ENCODE measurements around the gene GAL3ST2. TPM values are rescaled to one million over a fixed set of nuclear protein-coding genes. Genes with fewer than 3 reads are reported as not detected.
"Not testable (repeated sequence)": the region's sequence is repeated elsewhere in the genome, so short reads cannot be mapped to it uniquely, and the experiment has no call there.

Gene GAL3ST2
- polyA plus RNA-seq, 1 experiment, result not detected

DNA sequence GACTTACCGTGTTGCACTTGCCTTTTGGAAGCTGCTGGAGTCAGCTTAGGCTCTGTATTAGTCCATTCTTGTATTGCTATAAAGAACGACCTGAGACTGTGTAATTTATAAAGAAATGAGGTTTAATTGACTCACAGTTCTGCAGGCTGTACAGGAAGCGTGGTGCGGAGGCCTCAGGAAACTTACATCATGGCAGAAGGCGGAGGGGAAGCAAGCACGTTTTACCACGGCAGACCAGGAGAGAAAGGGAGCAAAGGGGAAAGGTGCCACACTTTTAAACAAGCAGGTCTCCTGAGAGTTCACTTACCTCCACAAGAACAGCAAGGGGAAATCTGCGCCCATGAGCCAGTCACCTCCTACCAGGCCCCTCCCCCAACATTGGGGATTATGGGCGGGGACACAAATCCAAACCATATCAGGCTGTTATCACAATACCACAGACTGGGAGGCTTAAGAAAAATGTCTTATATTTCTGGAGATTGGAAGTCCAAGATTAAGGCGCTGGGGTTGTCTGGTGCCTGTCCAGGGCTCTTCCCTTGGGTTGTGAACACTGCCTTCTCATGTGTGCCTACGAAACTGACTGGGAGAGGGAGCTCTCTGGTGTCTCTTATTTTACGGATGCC lies 45.8 kb upstream of the GAL3ST2 start:
- POLR2A ChIA-PET, result interaction anchor here (1.0 kb wide), 1 partner anchor 29 kb away, joined by 5 read pairs; no protein-coding TSS in a partner anchor

GRCh38 chr2:241732513-241733186 lies 44.0 kb upstream of the GAL3ST2 start:
- POLR2A ChIA-PET; DNase-seq (ENCODE audit: low read depth, low spot score): not testable (repeated sequence)
- TF ChIP-seq, protein P1, sequence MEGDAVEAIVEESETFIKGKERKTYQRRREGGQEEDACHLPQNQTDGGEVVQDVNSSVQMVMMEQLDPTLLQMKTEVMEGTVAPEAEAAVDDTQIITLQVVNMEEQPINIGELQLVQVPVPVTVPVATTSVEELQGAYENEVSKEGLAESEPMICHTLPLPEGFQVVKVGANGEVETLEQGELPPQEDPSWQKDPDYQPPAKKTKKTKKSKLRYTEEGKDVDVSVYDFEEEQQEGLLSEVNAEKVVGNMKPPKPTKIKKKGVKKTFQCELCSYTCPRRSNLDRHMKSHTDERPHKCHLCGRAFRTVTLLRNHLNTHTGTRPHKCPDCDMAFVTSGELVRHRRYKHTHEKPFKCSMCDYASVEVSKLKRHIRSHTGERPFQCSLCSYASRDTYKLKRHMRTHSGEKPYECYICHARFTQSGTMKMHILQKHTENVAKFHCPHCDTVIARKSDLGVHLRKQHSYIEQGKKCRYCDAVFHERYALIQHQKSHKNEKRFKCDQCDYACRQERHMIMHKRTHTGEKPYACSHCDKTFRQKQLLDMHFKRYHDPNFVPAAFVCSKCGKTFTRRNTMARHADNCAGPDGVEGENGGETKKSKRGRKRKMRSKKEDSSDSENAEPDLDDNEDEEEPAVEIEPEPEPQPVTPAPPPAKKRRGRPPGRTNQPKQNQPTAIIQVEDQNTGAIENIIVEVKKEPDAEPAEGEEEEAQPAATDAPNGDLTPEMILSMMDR (IDR thresholded peaks at IDR 0.05; ENCODE audit: low read depth, low read length), result peak; percentile 48

More for the DNA sequence above, 45.8 kb upstream of the GAL3ST2 start:
- no peak overlapping the region for H3K27ac ChIP-seq (ENCODE audit: low read depth, low read length)
- no peaks in the 10 kb centered on the region; the same call in 1 of the 2 replicates for H3K9me3 ChIP-seq (ENCODE audit: control insufficient read depth, insufficient read depth, low read length)
- TF ChIP-seq, protein P1 (IDR thresholded peaks at IDR 0.05; ENCODE audit: low read depth, low read length), result no peak
- H3K4me3 ChIP-seq (ENCODE audit: low read depth, low read length), result no peak overlapping the region
- CTCF ChIA-PET, result no interaction called here
- no peak for DNase-seq (ENCODE audit: low read depth, low spot score)
- H3K27me3 ChIP-seq (ENCODE audit: control insufficient read depth, insufficient read depth, low read length), result no peaks in the 10 kb centered on the region

GRCh38 chr2:241733391-241734207 lies 43.0 kb upstream of the GAL3ST2 start:
- H3K4me3 ChIP-seq (ENCODE audit: low read depth, low read length), result peak overlapping the region; percentile 56
- DNase-seq (ENCODE audit: low read depth, low spot score), result no peak
- no peaks in the 10 kb centered on the region for H3K27me3 ChIP-seq (ENCODE audit: control insufficient read depth, insufficient read depth, low read length)
- TF ChIP-seq, protein P1 (IDR thresholded peaks at IDR 0.05; ENCODE audit: low read depth, low read length), result no peak
- ChIA-PET POLR2A (interaction anchor here (0.6 to 3.3 kb wide), 4 partner anchors 32 to 94 kb away, joined by 3 to 17 read pairs (median 7); partner anchors contain the start of genes DTYMK and ING5), CTCF (interaction anchor here (0.6 to 1.0 kb wide), 2 partner anchors 21 to 145 kb away, joined by 3 to 4 read pairs; no protein-coding TSS in a partner anchor)
- H3K27ac ChIP-seq (ENCODE audit: low read depth, low read length), result no peak overlapping the region
- no peaks in the 10 kb centered on the region; the same call in 1 of the 2 replicates for H3K9me3 ChIP-seq (ENCODE audit: control insufficient read depth, insufficient read depth, low read length)

More at GRCh38 chr2:241732513-241733186, 44.0 kb upstream of the GAL3ST2 start:
- CTCF ChIA-PET; H3K4me3 ChIP-seq (ENCODE audit: low read depth, low read length); H3K9me3 ChIP-seq (ENCODE audit: control insufficient read depth, insufficient read depth, low read length); H3K27me3 ChIP-seq (ENCODE audit: control insufficient read depth, insufficient read depth, low read length); H3K27ac ChIP-seq (ENCODE audit: low read depth, low read length): not testable (repeated sequence)

DNA sequence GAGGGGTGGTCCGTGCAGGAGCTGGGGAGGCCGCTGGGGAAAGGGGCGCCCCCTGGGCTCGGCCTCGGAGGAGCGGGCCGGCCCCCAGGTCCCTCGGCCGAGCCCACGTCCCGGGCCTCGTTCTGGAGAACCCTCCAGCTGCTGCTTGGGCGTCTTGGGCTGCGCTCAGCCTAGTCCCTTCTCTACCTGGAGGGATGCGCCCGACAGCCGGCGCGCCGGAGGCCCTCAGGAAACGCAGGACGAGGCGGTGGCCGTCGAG lies 42.5 kb upstream of the GAL3ST2 start:
- TF ChIP-seq, protein P1 (IDR thresholded peaks at IDR 0.05; ENCODE audit: low read depth, low read length), result no peak
- H3K27me3 ChIP-seq (ENCODE audit: control insufficient read depth, insufficient read depth, low read length), result no peaks in the 10 kb centered on the region
- POLR2A ChIA-PET, result interaction anchor here (0.6 to 3.3 kb wide), 4 partner anchors 33 to 93 kb away, joined by 3 to 17 read pairs (median 7); partner anchors contain the start of genes DTYMK and ING5
- no peak overlapping the region for H3K27ac ChIP-seq (ENCODE audit: low read depth, low read length)
- no peaks in the 10 kb centered on the region; the same call in 1 of the 2 replicates for H3K9me3 ChIP-seq (ENCODE audit: control insufficient read depth, insufficient read depth, low read length)
- peak overlapping the region; percentile 56 for H3K4me3 ChIP-seq (ENCODE audit: low read depth, low read length)
- CTCF ChIA-PET, result interaction anchor here (0.6 to 1.0 kb wide), 2 partner anchors 21 to 144 kb away, joined by 3 to 4 read pairs; no protein-coding TSS in a partner anchor
- no peak for DNase-seq (ENCODE audit: low read depth, low spot score)

Measured in AG04450 (cell line).